HL-60 (cell line): ENCODE results near the gene GFOD2.

Source experiments
- CTCF ChIP-seq: IDR thresholded peaks from one replicate; pipeline ENCODE4 v1.5.1; 2011; ENCODE audit warnings: low read length, control low read depth, inconsistent platforms; ENCODE audit not compliant: insufficient read depth
- GABPA ChIP-seq: IDR thresholded peaks from 2 replicates; pipeline ENCODE4 v1.6.1; 2012; ENCODE audit warnings: low read depth
- POLR2AphosphoS5 ChIP-seq: IDR thresholded peaks from 2 replicates; pipeline ENCODE4 v1.6.1; 2012; ENCODE audit warnings: low read depth
- REST ChIP-seq: IDR thresholded peaks from 2 replicates; pipeline ENCODE4 v1.6.1; 2012; ENCODE audit warnings: low read depth; ENCODE audit not compliant: insufficient replicate concordance
- SPI1 ChIP-seq: IDR thresholded peaks from 2 replicates; pipeline ENCODE4 v1.6.1; 2012; ENCODE audit warnings: low read depth, mild to moderate bottlenecking, borderline replicate concordance

GRCh38 chr16:67676516-67676915, 42.6 kb downstream of the GFOD2 start:
- TF ChIP-seq REST (no peak), CTCF (no peak), POLR2AphosphoS5 (no peak), GABPA (no peak), SPI1 (no peak)
